ENCODE data around the gene CLEC11A. TPM values are rescaled to one million over a fixed set of nuclear protein-coding genes. Genes with fewer than 3 reads are reported as not detected.

The CLEC11A gene
- total RNA-seq, 1 experiment from 2014 or later = not detected

DNA sequence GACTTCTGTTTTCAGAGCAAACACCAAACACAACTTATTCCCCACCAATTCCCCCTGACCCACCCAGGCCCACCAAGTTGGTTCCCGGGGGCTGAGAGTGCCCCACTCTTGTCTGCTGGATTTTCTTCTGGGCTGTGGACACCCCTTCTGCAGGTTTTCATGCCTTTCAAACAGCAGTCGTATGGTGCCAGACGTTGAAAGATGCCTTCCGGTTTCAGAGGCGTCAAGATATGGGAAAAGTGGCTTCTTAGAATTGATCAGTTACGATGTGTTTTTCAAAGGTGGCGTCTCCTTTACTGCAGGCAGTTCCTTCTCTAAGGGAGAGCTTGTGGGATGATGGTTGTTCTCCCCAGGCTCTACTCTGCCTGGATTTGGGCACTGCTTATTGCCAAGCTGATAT, 12.7 kb downstream of the CLEC11A start:
- in situ Hi-C loops (cut with HindIII; ENCODE audit: low pct_unique_long_range_greater_than_20kb, low sequenced_read_pairs) = no loop called here
- no peaks in the 10 kb centered on the region for H3K4me1 ChIP-seq (ENCODE audit: control insufficient read depth, insufficient read depth, low read length)
- ATAC-seq (no peak), DNase-seq (ENCODE audit: low read depth, low spot score) (no peak)
- no peaks in the 10 kb centered on the region for H3K9me3 ChIP-seq (ENCODE audit: control insufficient read depth, insufficient read depth, low read depth, low read length)
- CTCF ChIA-PET = no interaction called here
- H3K4me3 ChIP-seq (ENCODE audit: low read depth in 2 of 2, low read length in 2 of 2) = no peak overlapping the region
- POLR2A ChIA-PET = no interaction called here
- TF ChIP-seq, protein P1, sequence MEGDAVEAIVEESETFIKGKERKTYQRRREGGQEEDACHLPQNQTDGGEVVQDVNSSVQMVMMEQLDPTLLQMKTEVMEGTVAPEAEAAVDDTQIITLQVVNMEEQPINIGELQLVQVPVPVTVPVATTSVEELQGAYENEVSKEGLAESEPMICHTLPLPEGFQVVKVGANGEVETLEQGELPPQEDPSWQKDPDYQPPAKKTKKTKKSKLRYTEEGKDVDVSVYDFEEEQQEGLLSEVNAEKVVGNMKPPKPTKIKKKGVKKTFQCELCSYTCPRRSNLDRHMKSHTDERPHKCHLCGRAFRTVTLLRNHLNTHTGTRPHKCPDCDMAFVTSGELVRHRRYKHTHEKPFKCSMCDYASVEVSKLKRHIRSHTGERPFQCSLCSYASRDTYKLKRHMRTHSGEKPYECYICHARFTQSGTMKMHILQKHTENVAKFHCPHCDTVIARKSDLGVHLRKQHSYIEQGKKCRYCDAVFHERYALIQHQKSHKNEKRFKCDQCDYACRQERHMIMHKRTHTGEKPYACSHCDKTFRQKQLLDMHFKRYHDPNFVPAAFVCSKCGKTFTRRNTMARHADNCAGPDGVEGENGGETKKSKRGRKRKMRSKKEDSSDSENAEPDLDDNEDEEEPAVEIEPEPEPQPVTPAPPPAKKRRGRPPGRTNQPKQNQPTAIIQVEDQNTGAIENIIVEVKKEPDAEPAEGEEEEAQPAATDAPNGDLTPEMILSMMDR (IDR thresholded peaks at IDR 0.05) = no peak
- no peak for TF ChIP-seq TCF7L2 (IDR thresholded peaks at IDR 0.05; ENCODE audit: low read depth, low read length)
- TF ChIP-seq, protein P2, sequence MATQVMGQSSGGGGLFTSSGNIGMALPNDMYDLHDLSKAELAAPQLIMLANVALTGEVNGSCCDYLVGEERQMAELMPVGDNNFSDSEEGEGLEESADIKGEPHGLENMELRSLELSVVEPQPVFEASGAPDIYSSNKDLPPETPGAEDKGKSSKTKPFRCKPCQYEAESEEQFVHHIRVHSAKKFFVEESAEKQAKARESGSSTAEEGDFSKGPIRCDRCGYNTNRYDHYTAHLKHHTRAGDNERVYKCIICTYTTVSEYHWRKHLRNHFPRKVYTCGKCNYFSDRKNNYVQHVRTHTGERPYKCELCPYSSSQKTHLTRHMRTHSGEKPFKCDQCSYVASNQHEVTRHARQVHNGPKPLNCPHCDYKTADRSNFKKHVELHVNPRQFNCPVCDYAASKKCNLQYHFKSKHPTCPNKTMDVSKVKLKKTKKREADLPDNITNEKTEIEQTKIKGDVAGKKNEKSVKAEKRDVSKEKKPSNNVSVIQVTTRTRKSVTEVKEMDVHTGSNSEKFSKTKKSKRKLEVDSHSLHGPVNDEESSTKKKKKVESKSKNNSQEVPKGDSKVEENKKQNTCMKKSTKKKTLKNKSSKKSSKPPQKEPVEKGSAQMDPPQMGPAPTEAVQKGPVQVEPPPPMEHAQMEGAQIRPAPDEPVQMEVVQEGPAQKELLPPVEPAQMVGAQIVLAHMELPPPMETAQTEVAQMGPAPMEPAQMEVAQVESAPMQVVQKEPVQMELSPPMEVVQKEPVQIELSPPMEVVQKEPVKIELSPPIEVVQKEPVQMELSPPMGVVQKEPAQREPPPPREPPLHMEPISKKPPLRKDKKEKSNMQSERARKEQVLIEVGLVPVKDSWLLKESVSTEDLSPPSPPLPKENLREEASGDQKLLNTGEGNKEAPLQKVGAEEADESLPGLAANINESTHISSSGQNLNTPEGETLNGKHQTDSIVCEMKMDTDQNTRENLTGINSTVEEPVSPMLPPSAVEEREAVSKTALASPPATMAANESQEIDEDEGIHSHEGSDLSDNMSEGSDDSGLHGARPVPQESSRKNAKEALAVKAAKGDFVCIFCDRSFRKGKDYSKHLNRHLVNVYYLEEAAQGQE (IDR thresholded peaks at IDR 0.05; ENCODE audit: insufficient read depth in 1 of 2, low read depth in 2 of 2, low read length in 1 of 2) = no peak
- TF ChIP-seq SIN3A (IDR thresholded peaks at IDR 0.05; ENCODE audit: borderline replicate concordance, insufficient read depth, low read depth, low read length) = no peak
- TF ChIP-seq POLR2AphosphoS5 (IDR thresholded peaks at IDR 0.05; ENCODE audit: low read depth, low read length) = no peak
- H3K27me3 ChIP-seq (ENCODE audit: control insufficient read depth, insufficient read depth, low read length) = peaks cover 2% of the 10 kb centered on the region; the same call in 1 of the 2 replicates
- H3K27ac ChIP-seq (ENCODE audit: low read length) = no peak overlapping the region
- intact Hi-C loops (cut with micrococcal nuclease; ENCODE audit: unreplicated experiment) = no loop called here
- H3K36me3 ChIP-seq (ENCODE audit: control insufficient read depth, insufficient read depth, low read length) = no peaks in the 10 kb centered on the region
- no TSS peak for BruUV-seq (replicated peaks)

DNA sequence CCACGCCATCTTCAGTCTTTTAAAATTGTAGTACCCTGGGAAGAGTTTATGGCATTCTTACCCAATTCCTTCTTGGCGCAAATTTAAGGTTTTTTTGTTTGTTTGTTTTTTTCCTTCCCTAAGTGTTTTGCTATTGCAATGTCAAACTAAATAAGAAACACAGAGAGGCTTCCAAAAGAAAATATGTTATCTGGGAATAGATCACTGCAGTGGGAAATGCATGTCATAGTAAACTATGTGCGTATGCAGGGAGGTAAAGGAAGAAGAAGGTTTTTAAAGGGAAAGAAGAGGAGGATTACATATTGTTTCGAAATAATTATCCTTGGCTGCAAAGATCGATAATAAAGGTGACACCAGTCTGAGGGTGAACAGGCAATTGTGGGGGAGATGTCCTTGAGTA, 13.2 kb downstream of the CLEC11A start:
- Histone ChIP-seq H3K4me3 (ENCODE audit: low read depth in 2 of 2, low read length in 2 of 2) (no peak overlapping the region), H3K4me1 (ENCODE audit: control insufficient read depth, insufficient read depth, low read length) (no peaks in the 10 kb centered on the region), H3K27me3 (ENCODE audit: control insufficient read depth, insufficient read depth, low read length) (peaks cover 2% of the 10 kb centered on the region; the same call in 1 of the 2 replicates), H3K36me3 (ENCODE audit: control insufficient read depth, insufficient read depth, low read length) (no peaks in the 10 kb centered on the region), H3K9me3 (ENCODE audit: control insufficient read depth, insufficient read depth, low read depth, low read length) (no peaks in the 10 kb centered on the region), H3K27ac (ENCODE audit: low read length) (no peak overlapping the region)
- ChIA-PET POLR2A (no interaction called here), CTCF (no interaction called here)
- no peak for ATAC-seq
- DNase-seq (ENCODE audit: low read depth, low spot score) = no peak
- intact Hi-C loops (cut with micrococcal nuclease; ENCODE audit: unreplicated experiment) (no loop called here), in situ Hi-C loops (cut with HindIII; ENCODE audit: low pct_unique_long_range_greater_than_20kb, low sequenced_read_pairs) (no loop called here)
- BruUV-seq (replicated peaks) = no TSS peak
- TF ChIP-seq, protein P2 (IDR thresholded peaks at IDR 0.05; ENCODE audit: insufficient read depth in 1 of 2, low read depth in 2 of 2, low read length in 1 of 2) = no peak
- TF ChIP-seq TCF7L2 (IDR thresholded peaks at IDR 0.05; ENCODE audit: low read depth, low read length) (no peak), POLR2AphosphoS5 (IDR thresholded peaks at IDR 0.05; ENCODE audit: low read depth, low read length) (no peak)

Data from Panc1 (cell line).